GM12892 (cell line): ENCODE results near the gene NELFE.

Experiments used
- POLR2A ChIP-seq: IDR thresholded peaks from 2 replicates; pipeline ENCODE4 v1.6.1; 2011; ENCODE audit warnings: low read depth, low read length, control low read depth
- TAF1 ChIP-seq: IDR thresholded peaks from 2 replicates; pipeline ENCODE4 v1.6.1; 2011; ENCODE audit warnings: low read depth, mild to moderate bottlenecking, control low read depth, low read length, borderline replicate concordance

GRCh38 chr6:31969712-31970603 lies 11.2 kb upstream of the NELFE start:
- TF ChIP-seq POLR2A (peak; percentile 12), TAF1 (no peak)
